DOHH2 (cell line): ENCODE data around the gene RASGRF1.

Source experiments
- CTCF ChIP-seq: fragments of 200-600 bp; sonication (generic); IDR thresholded peaks from one replicate; pipeline ENCODE4 v1.5.1; 2014; ENCODE audit warnings: antibody characterized with exemption, mild to moderate bottlenecking, low read depth, low read length; ENCODE audit not compliant: poor library complexity, severe bottlenecking
- EZH2phosphoT487 ChIP-seq: fragments of 200-600 bp; sonication (generic); IDR thresholded peaks from 2 replicates; pipeline ENCODE4 v1.6.1; 2017; ENCODE audit warnings: borderline replicate concordance, mild to moderate bottlenecking, antibody characterized with exemption, low read length, moderate library complexity, mixed read lengths

GRCh38 chr15:78916088-78916487 lies 174.5 kb downstream of the RASGRF1 start:
- no peak for TF ChIP-seq CTCF
- no peak for TF ChIP-seq EZH2phosphoT487
